Muscle layer of duodenum (tissue), 2 donors: ENCODE results near the gene ZNF684.
"Not testable (repeated sequence)": the region's sequence is repeated elsewhere in the genome, so short reads cannot be mapped to it uniquely, and the experiment has no call there.

ENCODE experiments used
- H3K27ac ChIP-seq: one replicate; pipeline ENCODE4 v1.7.0; 2013; ENCODE audit warnings: mild to moderate bottlenecking, low read length
- H3K27me3 ChIP-seq: one replicate; pipeline ENCODE4 v1.7.0; 2013; ENCODE audit warnings: low read depth, mild to moderate bottlenecking, control low read depth, low read length
- H3K36me3 ChIP-seq, 2 donors: one replicate each; pipeline ENCODE4 v1.7.0; 2013; ENCODE audit warnings: low read length in 2 of 2, control low read depth in 1 of 2, mild to moderate bottlenecking in 1 of 2; ENCODE audit not compliant: insufficient read depth in 2 of 2, control insufficient read depth in 1 of 2
- H3K4me1 ChIP-seq, 2 donors: one replicate each; pipeline ENCODE4 v1.7.0; 2013; ENCODE audit warnings: low read length in 2 of 2, mild to moderate bottlenecking in 2 of 2, control low read depth in 1 of 2, moderate library complexity in 1 of 2; ENCODE audit not compliant: insufficient read depth in 2 of 2, control insufficient read depth in 1 of 2
- H3K4me3 ChIP-seq, 2 donors: one replicate each; pipeline ENCODE4 v1.7.0; 2013; ENCODE audit warnings: low read length in 2 of 2, low read depth in 1 of 2, mild to moderate bottlenecking in 1 of 2
- H3K9me3 ChIP-seq, 2 donors: one replicate each; pipeline ENCODE4 v1.7.0; 2013; ENCODE audit warnings: low read length in 2 of 2, control low read depth in 1 of 2, mild to moderate bottlenecking in 1 of 2; ENCODE audit not compliant: control insufficient read depth in 1 of 2
- donor health status: healthy.

Gene ZNF684

DNA sequence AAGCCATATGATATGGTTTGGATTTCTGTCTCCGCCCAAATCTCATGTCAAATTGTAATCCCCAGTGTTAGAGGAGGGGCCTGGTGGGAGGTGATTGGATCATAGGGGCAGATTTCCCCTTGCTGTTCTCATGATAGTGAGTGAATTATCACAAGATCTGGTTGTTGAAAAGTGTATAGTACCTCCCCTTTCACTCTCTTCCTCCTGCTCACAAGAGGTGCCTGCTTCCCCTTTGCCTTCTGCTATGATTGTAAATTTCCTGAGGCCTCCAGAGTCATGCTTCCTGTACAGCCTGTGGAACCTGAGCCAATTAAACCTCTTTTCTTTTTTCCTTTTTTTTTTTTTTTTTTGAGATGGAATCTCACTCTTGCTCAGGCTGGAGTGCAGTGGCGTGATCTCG, 43.4 kb downstream of the ZNF684 start:
- not testable (repeated sequence) for H3K4me1 ChIP-seq, H3K4me3 ChIP-seq, H3K9me3 ChIP-seq, H3K27me3 ChIP-seq, H3K27ac ChIP-seq, H3K36me3 ChIP-seq

- no peaks in the 10 kb centered on the region for H3K4me1 ChIP-seq
- no peak overlapping the region for H3K27ac ChIP-seq
- H3K4me3 ChIP-seq, result no peak overlapping the region
- H3K27me3 ChIP-seq, result no peaks in the 10 kb centered on the region
- no peaks in the 10 kb centered on the region for H3K36me3 ChIP-seq
- H3K9me3 ChIP-seq, result no peaks in the 10 kb centered on the region
Observed at GRCh38 chr1:40575336-40575735, 43.9 kb downstream of the ZNF684 start.

DNA sequence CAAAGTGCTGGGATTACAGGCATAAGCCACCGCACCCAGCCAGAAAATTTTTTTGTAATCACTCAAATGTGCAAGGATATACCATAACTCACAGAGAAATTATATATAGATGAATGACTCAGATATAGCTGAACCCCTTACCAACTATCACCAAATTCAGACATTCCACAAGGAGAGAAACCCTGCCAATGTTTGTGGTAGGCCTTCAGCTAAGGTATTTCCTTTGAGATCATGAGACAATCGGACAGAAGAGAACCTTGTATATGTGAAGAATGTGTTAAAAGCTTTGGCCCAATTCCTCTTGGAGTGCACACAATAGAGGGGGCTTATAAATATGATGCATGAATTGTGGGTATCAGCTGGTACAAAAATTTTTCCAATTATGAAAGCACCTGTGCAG, 50.7 kb downstream of the ZNF684 start:
- H3K36me3 ChIP-seq, result no peaks in the 10 kb centered on the region
- no peaks in the 10 kb centered on the region for H3K27me3 ChIP-seq
- no peak overlapping the region for H3K27ac ChIP-seq
- H3K9me3 ChIP-seq, result no peaks in the 10 kb centered on the region
- no peak overlapping the region for H3K4me3 ChIP-seq
- H3K4me1 ChIP-seq, result no peaks in the 10 kb centered on the region

- Histone ChIP-seq H3K27ac (no peak overlapping the region), H3K4me1 (no peaks in the 10 kb centered on the region), H3K36me3 (no peaks in the 10 kb centered on the region), H3K27me3 (no peaks in the 10 kb centered on the region), H3K9me3 (no peaks in the 10 kb centered on the region), H3K4me3 (no peak overlapping the region)
Observed at GRCh38 chr1:40583980-40584379, 52.5 kb downstream of the ZNF684 start.

DNA sequence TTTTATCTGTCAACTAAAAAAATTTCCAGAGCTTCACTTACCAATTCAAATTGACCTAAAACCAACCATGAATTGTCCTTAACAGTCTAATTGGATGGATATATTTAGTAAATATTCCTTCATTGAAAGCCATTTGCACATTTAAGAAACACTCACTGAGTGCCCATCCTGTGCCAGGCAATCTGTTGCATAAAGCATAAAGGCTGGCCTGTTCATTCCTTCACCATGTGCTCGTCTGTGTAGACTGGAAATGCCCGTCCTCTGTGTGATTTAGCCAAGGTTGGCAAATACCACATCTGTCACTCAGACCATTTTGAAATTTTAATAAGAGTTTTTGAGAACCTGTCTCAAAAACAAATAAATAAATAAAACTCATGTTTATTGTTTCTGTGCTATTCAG, 57.1 kb downstream of the ZNF684 start:
- Histone ChIP-seq H3K27me3 (no peaks in the 10 kb centered on the region), H3K27ac (no peak overlapping the region), H3K4me3 (no peak overlapping the region), H3K9me3 (no peaks in the 10 kb centered on the region), H3K36me3 (no peaks in the 10 kb centered on the region), H3K4me1 (no peaks in the 10 kb centered on the region)

GRCh38 chr1:40592107-40592803, 60.8 kb downstream of the ZNF684 start:
- H3K4me1 ChIP-seq, result no peaks in the 10 kb centered on the region
- no peak overlapping the region for H3K4me3 ChIP-seq
- H3K9me3 ChIP-seq, result no peaks in the 10 kb centered on the region
- no peak overlapping the region for H3K27ac ChIP-seq
- no peaks in the 10 kb centered on the region for H3K27me3 ChIP-seq
- H3K36me3 ChIP-seq, result no peaks in the 10 kb centered on the region

GRCh38 chr1:40593449-40594186, 62.2 kb downstream of the ZNF684 start:
- Histone ChIP-seq H3K27ac (no peak overlapping the region), H3K9me3 (no peaks in the 10 kb centered on the region), H3K36me3 (no peaks in the 10 kb centered on the region), H3K4me3 (no peak overlapping the region), H3K4me1 (no peaks in the 10 kb centered on the region), H3K27me3 (no peaks in the 10 kb centered on the region)

DNA sequence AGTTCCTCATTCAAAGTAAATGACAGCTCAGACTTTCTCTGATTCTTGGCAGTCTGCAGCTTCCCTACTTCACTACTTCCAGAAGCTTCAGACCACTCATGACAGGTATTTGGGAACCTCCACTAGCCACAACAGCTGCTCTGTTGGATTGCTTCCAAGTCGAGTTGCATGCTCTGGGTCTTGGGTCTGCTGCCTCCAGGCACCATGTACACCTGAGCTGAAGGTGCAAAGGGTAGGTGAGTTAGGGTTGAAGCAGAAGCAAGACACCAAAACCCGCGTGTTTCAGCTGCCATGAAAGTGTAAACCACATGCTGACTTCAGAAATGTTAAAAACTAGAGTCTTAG, 62.7 kb downstream of the ZNF684 start:
- Histone ChIP-seq H3K36me3 (no peaks in the 10 kb centered on the region), H3K27ac (no peak overlapping the region), H3K4me1 (no peaks in the 10 kb centered on the region), H3K9me3 (no peaks in the 10 kb centered on the region), H3K27me3 (no peaks in the 10 kb centered on the region), H3K4me3 (no peak overlapping the region)

DNA sequence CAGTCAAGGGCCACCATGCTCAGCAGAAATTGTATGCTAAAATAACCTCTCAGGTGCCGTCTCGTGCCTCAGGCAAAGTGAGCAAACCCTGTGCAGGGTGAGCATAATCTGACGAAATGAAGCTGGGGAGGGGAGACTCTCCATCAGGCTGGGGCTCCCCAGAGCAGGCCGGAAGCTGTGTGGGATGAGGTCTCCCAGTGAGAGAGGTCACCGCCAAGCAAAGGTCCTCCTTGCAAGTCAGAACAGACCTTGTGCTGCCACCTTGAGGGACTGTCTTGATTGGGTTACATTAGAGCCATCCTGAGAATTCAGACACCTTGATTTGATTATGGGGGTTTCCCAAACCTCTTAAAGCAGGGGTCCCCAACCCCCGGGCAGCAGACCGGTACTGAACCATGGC, 64.2 kb downstream of the ZNF684 start:
- Histone ChIP-seq H3K36me3 (no peaks in the 10 kb centered on the region), H3K4me3 (no peak overlapping the region), H3K4me1 (no peaks in the 10 kb centered on the region), H3K9me3 (no peaks in the 10 kb centered on the region), H3K27me3 (no peaks in the 10 kb centered on the region), H3K27ac (no peak overlapping the region)
